Measurements from ENCODE around the gene CC2D2B. TPM values are rescaled to one million over a fixed set of nuclear protein-coding genes. Genes with fewer than 3 reads are reported as not detected.
"Not testable (repeated sequence)": the region's sequence is repeated elsewhere in the genome, so short reads cannot be mapped to it uniquely, and the experiment has no call there.

The CC2D2B gene
- total and polyA plus RNA-seq, 8 donors, result 0.09 to 0.55 (median 0.39) TPM; not detected in 2

DNA sequence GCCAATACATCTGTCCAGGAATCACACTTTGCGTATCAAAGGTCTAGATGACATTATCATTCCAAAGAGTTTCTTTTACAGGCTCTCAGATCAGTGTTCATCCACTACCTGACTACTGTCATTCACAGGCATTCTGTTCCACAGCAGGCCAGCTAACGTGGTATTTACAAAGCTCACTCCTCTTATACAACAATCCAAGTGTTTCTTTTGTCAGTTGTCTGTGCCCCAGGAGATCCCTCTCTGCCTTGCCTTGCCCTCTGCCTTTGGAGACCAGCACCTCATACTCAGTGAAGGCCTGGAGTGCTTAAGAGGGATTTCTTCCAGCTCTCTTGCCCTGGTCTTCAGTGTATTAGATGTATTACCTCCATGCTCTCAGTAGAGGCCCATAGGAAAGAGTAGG lies 34.6 kb upstream of the CC2D2B start:
- DNase-seq (no peak), FAIRE-seq (no peak), ATAC-seq (no peak)
- TF ChIP-seq, protein P1, sequence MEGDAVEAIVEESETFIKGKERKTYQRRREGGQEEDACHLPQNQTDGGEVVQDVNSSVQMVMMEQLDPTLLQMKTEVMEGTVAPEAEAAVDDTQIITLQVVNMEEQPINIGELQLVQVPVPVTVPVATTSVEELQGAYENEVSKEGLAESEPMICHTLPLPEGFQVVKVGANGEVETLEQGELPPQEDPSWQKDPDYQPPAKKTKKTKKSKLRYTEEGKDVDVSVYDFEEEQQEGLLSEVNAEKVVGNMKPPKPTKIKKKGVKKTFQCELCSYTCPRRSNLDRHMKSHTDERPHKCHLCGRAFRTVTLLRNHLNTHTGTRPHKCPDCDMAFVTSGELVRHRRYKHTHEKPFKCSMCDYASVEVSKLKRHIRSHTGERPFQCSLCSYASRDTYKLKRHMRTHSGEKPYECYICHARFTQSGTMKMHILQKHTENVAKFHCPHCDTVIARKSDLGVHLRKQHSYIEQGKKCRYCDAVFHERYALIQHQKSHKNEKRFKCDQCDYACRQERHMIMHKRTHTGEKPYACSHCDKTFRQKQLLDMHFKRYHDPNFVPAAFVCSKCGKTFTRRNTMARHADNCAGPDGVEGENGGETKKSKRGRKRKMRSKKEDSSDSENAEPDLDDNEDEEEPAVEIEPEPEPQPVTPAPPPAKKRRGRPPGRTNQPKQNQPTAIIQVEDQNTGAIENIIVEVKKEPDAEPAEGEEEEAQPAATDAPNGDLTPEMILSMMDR (IDR thresholded peaks at IDR 0.05), result no peak
- no peaks in the 10 kb centered on the region for H3K36me3 ChIP-seq
- no peaks in the 10 kb centered on the region for H3K9me3 ChIP-seq
- no peaks in the 10 kb centered on the region for H3K4me1 ChIP-seq
- no peak overlapping the region for H3K27ac ChIP-seq
- intact Hi-C loops (cut with DNase I), result no loop called here
- H3K27me3 ChIP-seq, result no peaks in the 10 kb centered on the region
- WGBS, 2 donors, result 94 to 99% methylated on average over 2 of the region's 2 CpGs
- H3K4me3 ChIP-seq, result no peak overlapping the region

DNA sequence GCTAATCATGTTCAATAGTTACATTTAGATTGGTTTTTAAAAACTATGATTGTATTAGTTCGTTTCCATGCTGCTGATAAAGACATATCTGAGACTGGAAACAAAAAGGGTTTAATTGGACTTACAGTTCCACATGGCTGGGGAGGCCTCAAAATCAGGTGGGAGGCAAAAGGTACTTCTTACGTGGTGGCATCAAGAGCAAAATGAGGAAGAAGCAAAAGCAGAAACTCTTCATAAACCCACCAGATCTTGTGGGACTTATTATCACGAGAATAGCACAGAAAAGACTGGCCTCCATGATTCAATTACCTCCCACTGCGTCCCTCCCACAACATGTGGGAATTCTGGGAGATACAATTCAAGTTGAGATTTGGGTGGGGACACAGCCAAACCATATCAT lies 34.1 kb upstream of the CC2D2B start:
- no peaks in the 10 kb centered on the region for H3K36me3 ChIP-seq
- no peak overlapping the region for H3K27ac ChIP-seq
- H3K4me1 ChIP-seq, result no peaks in the 10 kb centered on the region
- intact Hi-C loops (cut with DNase I), result no loop called here
- TF ChIP-seq, protein P1 (IDR thresholded peaks at IDR 0.05), result no peak
- FAIRE-seq (no peak), ATAC-seq (no peak), DNase-seq (no peak)
- H3K27me3 ChIP-seq, result no peaks in the 10 kb centered on the region
- H3K9me3 ChIP-seq, result no peaks in the 10 kb centered on the region
- H3K4me3 ChIP-seq, result no peak overlapping the region
- 90 to 91% methylated on average over 4 of the region's 4 CpGs for WGBS, 2 donors

DNA sequence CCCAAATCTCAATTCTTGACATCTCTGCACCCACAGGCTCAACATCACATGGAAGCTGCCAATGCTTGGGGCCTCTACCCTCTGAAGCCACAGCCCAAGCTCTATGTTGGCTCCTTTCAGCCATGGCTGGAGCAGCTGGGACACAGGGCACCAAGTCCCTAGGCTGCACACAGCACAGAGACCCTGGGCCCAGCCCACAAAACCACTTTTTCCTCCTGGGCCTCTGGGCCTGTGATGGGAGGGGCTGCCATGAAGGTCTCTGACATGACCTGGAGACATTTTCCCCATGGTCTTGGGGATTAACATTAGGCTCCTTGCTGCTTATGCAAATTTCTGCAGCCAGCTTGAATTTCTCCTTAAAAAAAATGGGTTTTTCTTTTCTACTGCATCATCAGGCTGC lies 33.0 kb upstream of the CC2D2B start:
- ATAC-seq; H3K4me3 ChIP-seq; H3K36me3 ChIP-seq; FAIRE-seq; H3K4me1 ChIP-seq; H3K27ac ChIP-seq; H3K9me3 ChIP-seq; DNase-seq; intact Hi-C loops (cut with DNase I); H3K27me3 ChIP-seq: not testable (repeated sequence)

DNA sequence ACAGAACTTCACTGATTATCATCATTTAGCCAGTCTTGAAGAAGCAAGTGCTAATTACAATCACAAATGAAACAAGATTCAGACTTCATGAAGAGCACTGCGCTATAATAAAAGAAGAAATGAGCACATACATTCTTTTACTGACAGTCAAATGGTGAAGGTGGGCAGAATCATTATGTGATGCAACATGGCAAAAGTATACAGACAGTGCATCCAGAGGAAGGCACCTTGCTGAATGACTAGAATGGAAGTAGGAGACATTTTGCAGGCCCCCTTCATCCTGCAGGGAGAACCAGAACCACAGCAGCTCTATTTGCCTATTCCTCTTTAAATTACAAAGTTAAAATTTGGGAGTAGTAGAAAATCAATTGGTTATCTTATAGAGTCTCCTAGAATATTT lies 31.0 kb upstream of the CC2D2B start:
- TF ChIP-seq, protein P1 (IDR thresholded peaks at IDR 0.05), result no peak
- FAIRE-seq, result no peak
- Histone ChIP-seq H3K9me3 (no peaks in the 10 kb centered on the region), H3K4me3 (no peak overlapping the region), H3K36me3 (no peaks in the 10 kb centered on the region), H3K27ac (no peak overlapping the region), H3K4me1 (no peaks in the 10 kb centered on the region), H3K27me3 (no peaks in the 10 kb centered on the region)
- DNase-seq, result no peak
- 92 to 99% methylated on average over 1 of the region's 1 CpG for whole genome bisulfite sequencing, 2 donors
- ATAC-seq, result no peak
- intact Hi-C loops (cut with DNase I), result no loop called here

DNA sequence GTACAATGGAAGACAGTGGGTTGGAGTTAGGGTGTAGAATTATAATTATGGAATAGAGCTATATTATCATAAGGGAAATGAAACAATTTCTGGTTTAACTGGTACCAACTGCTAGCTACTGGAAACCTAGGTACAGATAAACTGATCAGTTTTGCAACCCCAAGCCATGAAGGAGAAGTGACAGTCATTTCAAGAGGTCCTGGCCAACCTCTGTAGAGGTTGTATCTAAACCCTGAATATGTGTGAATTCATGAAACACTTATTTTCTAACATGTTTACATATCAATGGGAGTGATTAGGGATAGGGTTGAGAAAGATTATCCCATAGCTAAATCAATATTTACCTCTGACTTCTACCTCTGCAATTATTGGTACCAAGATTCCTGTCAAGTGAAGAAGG lies 29.9 kb upstream of the CC2D2B start:
- intact Hi-C loops (cut with DNase I), result no loop called here
- Histone ChIP-seq H3K4me3 (no peak overlapping the region), H3K4me1 (no peaks in the 10 kb centered on the region), H3K27ac (no peak overlapping the region), H3K9me3 (no peaks in the 10 kb centered on the region), H3K36me3 (no peaks in the 10 kb centered on the region), H3K27me3 (no peaks in the 10 kb centered on the region)
- TF ChIP-seq, protein P1 (IDR thresholded peaks at IDR 0.05), result no peak
- no peak for ATAC-seq
- FAIRE-seq, result no peak
- no peak for DNase-seq

DNA sequence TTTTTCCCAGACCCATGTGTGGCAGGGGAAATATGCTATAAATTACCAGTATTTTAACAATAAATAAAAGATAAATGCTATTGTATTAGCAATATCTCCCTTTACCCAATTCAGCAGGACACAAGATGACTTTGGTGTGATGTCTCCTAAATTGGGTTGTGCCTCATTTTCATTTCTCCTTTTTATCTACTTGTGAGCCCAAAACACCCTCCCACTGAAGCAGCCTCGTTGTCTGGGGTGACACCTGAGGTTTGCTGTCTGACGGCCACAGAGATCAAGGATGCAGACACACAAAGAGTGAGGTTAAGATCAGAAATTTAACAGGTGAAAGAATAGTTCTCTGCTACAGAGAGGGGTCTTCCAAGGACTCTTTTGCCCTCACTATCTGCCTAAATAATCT lies 27.1 kb upstream of the CC2D2B start:
- no peaks in the 10 kb centered on the region for H3K9me3 ChIP-seq
- WGBS, 2 donors, result 83 to 92% methylated on average over 2 of the region's 2 CpGs
- intact Hi-C loops (cut with DNase I), result no loop called here
- H3K36me3 ChIP-seq, result no peaks in the 10 kb centered on the region
- ATAC-seq, result no peak
- TF ChIP-seq, protein P1 (IDR thresholded peaks at IDR 0.05), result no peak
- FAIRE-seq, result no peak
- no peak for DNase-seq
- no peak overlapping the region for H3K4me3 ChIP-seq
- no peak overlapping the region for H3K27ac ChIP-seq
- H3K27me3 ChIP-seq, result no peaks in the 10 kb centered on the region
- no peaks in the 10 kb centered on the region for H3K4me1 ChIP-seq
